H1 (cell line): ENCODE data around the gene PTPRH. TPM values are rescaled to one million over a fixed set of nuclear protein-coding genes. Genes with fewer than 3 reads are reported as not detected.

ENCODE experiments used
- CTCF ChIA-PET: fragments of 300-600 bp; sonication (Branson Sonifier 250); formaldehyde crosslinking; loops from one replicate; lab custom pipeline; 2021; ENCODE audit not compliant: partially characterized antibody; lab: Charles Lee
- POLR2A ChIA-PET: fragments of 300-600 bp; sonication (Branson Sonifier 250); formaldehyde crosslinking; loops from one replicate; lab custom pipeline; 2021; ENCODE audit warnings: inconsistent platforms; ENCODE audit not compliant: partially characterized antibody; lab: Charles Lee
- DNase-seq, 2 experiments: peaks; one replicate each; pipeline versions ENCODE4 v3.0.0 to v3.0.0-alpha.2; 2010 to 2022; ENCODE audit warnings: low spot score in 2 of 2, low read depth in 1 of 2, mixed read lengths in 1 of 2
- FAIRE-seq: peaks from 2 replicates; lab custom pipeline; 2011; peaks lifted over from hg19 to GRCh38; lab: Jason Lieb, UNC
- H2AFZ ChIP-seq: 2 replicates; pipeline ENCODE4 v1.8.1; 2012; ENCODE audit warnings: low read length, inconsistent platforms
- H2AK5ac ChIP-seq: 2 replicates; pipeline ENCODE4 v1.6.1; 2013; ENCODE audit warnings: low read depth, low read length
- H2BK120ac ChIP-seq: replicated peaks from 2 replicates; pipeline ENCODE3; 2013; ENCODE audit warnings: low read depth, low read length, inconsistent platforms
- H2BK12ac ChIP-seq: 2 replicates; pipeline ENCODE4 v1.6.1; 2013; ENCODE audit warnings: low read depth, low read length
- H2BK15ac ChIP-seq: 2 replicates; pipeline ENCODE4 v1.6.1; 2013; ENCODE audit warnings: low read length
- H2BK20ac ChIP-seq: 2 replicates; pipeline ENCODE4 v1.6.1; 2013; ENCODE audit warnings: low read length
- H2BK5ac ChIP-seq: 2 replicates; pipeline ENCODE4 v1.6.1; 2013; ENCODE audit warnings: low read depth, low read length
- H3K14ac ChIP-seq: 2 replicates; pipeline ENCODE4 v1.6.1; 2013; ENCODE audit warnings: inconsistent platforms; ENCODE audit not compliant: insufficient read length
- H3K18ac ChIP-seq: 2 replicates; pipeline ENCODE4 v1.6.1; 2013; ENCODE audit warnings: low read length; ENCODE audit errors: extremely low read depth
- H3K23ac ChIP-seq: 2 replicates; pipeline ENCODE4 v1.6.1; 2013; ENCODE audit warnings: inconsistent platforms; ENCODE audit not compliant: insufficient read length
- H3K23me2 ChIP-seq: 2 replicates; pipeline ENCODE4 v1.6.1; 2013; ENCODE audit warnings: low read depth, low read length
- H3K27ac ChIP-seq: 2 replicates; pipeline ENCODE4 v1.6.1; 2011; ENCODE audit warnings: low read depth, low read length, inconsistent platforms
- H3K27me3 ChIP-seq, 4 experiments: replicated peaks in 1 of 4; 1 replicate in 1 of 4; 2 replicates in 3 of 4; pipeline versions ENCODE4 v1.6.1 to v1.8.1; 2011 to 2013; ENCODE audit warnings: low read length in 3 of 4, mild to moderate bottlenecking in 3 of 4, inconsistent platforms in 2 of 4, mixed read lengths in 2 of 4, moderate library complexity in 1 of 4; ENCODE audit not compliant: control insufficient read depth in 3 of 4, insufficient read depth in 3 of 4; ENCODE audit errors: extremely low read depth in 1 of 4
- H3K36me3 ChIP-seq, 4 experiments: 2 replicates each; pipeline versions ENCODE4 v1.6.1 to v1.8.1; 2011 to 2013; ENCODE audit warnings: mild to moderate bottlenecking in 4 of 4, low read length in 3 of 4, moderate library complexity in 2 of 4, control low read depth in 1 of 4, inconsistent platforms in 1 of 4; ENCODE audit not compliant: insufficient read depth in 4 of 4, control insufficient read depth in 2 of 4
- H3K4ac ChIP-seq: replicated peaks from 2 replicates; pipeline ENCODE3; 2013; ENCODE audit warnings: low read length, low read depth, mixed read lengths, inconsistent platforms; ENCODE audit not compliant: insufficient read length
- H3K4me1 ChIP-seq, 4 experiments: replicated peaks in 1 of 4; 1 replicate in 1 of 4; 2 replicates in 3 of 4; pipeline versions ENCODE4 v1.6.1 to v1.8.1; 2011 to 2013; ENCODE audit warnings: low read length in 3 of 4, inconsistent platforms in 2 of 4, mixed read lengths in 1 of 4; ENCODE audit not compliant: insufficient read depth in 4 of 4, control insufficient read depth in 3 of 4
- H3K4me2 ChIP-seq, 2 experiments: 2 replicates each; pipeline versions ENCODE4 v1.6.1 to v1.8.1; 2011 to 2013; ENCODE audit warnings: low read depth in 2 of 2, low read length in 2 of 2, control low read depth in 1 of 2, inconsistent platforms in 1 of 2, mild to moderate bottlenecking in 1 of 2; ENCODE audit not compliant: insufficient read depth in 1 of 2
- H3K4me3 ChIP-seq, 4 experiments: fragments of 200-600, 300-600 bp in 1 of 4; sonication (generic), shearing (Covaris generic), sonication (Bioruptor Twin) in 1 of 4; 2 replicates each; pipeline versions ENCODE4 v1.5.1 to v1.8.1; 2011 to 2016; ENCODE audit warnings: low read length in 4 of 4, low read depth in 3 of 4, control low read depth in 2 of 4, inconsistent platforms in 2 of 4, mild to moderate bottlenecking in 2 of 4, mixed read lengths in 1 of 4, moderate library complexity in 1 of 4; ENCODE audit not compliant: insufficient read depth in 2 of 4; ENCODE audit errors: extremely low read depth in 1 of 4
- H3K56ac ChIP-seq: replicated peaks from 2 replicates; pipeline ENCODE3; 2013; ENCODE audit warnings: low read depth, mild to moderate bottlenecking, mixed read lengths, low read length, inconsistent platforms; ENCODE audit not compliant: insufficient read length
- H3K79me1 ChIP-seq: 2 replicates; pipeline ENCODE4 v1.6.1; 2013; ENCODE audit warnings: low read depth, low read length, control low read depth
- H3K79me2 ChIP-seq, 2 experiments: 2 replicates each; pipeline versions ENCODE4 v1.6.1 to v1.8.1; 2012 to 2013; ENCODE audit warnings: low read length in 2 of 2, mild to moderate bottlenecking in 2 of 2, inconsistent platforms in 1 of 2; ENCODE audit not compliant: insufficient read depth in 2 of 2, control insufficient read depth in 1 of 2
- H3K9ac ChIP-seq, 4 experiments: replicated peaks in 1 of 4; 1 replicate in 1 of 4; 2 replicates in 3 of 4; pipeline versions ENCODE4 v1.6.1 to v1.8.1; 2011 to 2013; ENCODE audit warnings: low read depth in 3 of 4, low read length in 3 of 4, control low read depth in 2 of 4, mild to moderate bottlenecking in 2 of 4, moderate library complexity in 2 of 4, inconsistent platforms in 1 of 4; ENCODE audit errors: extremely low read depth in 1 of 4
- H3K9me3 ChIP-seq, 2 experiments: 2 replicates each; pipeline versions ENCODE4 v1.6.1 to v1.8.1; 2012 to 2013; ENCODE audit warnings: mild to moderate bottlenecking in 2 of 2, moderate library complexity in 2 of 2, control low read depth in 1 of 2, inconsistent platforms in 1 of 2, low read depth in 1 of 2, low read length in 1 of 2, mixed read lengths in 1 of 2; ENCODE audit not compliant: insufficient read depth in 2 of 2
- H4K20me1 ChIP-seq, 2 experiments: replicated peaks in 1 of 2; 2 replicates each; pipeline versions ENCODE3 to v1.8.1; 2011 to 2013; ENCODE audit warnings: inconsistent platforms in 2 of 2, low read length in 2 of 2, mild to moderate bottlenecking in 1 of 2; ENCODE audit not compliant: insufficient read depth in 2 of 2, control insufficient read depth in 1 of 2
- H4K5ac ChIP-seq: 2 replicates; pipeline ENCODE4 v1.6.1; 2013; ENCODE audit warnings: low read length, low read depth, mixed read lengths, inconsistent platforms; ENCODE audit not compliant: insufficient read length
- H4K8ac ChIP-seq: 2 replicates; pipeline ENCODE4 v1.8.0; 2013; ENCODE audit warnings: mild to moderate bottlenecking, moderate library complexity, low read length, inconsistent platforms; ENCODE audit not compliant: insufficient read depth; ENCODE audit errors: extremely low read depth
- H4K91ac ChIP-seq: replicated peaks from 2 replicates; pipeline ENCODE3; 2013; ENCODE audit warnings: low read length, mixed read lengths, inconsistent platforms; ENCODE audit not compliant: insufficient read length
- CTCF ChIP-seq, 3 experiments: IDR thresholded peaks; 1 replicate in 2 of 3; 2 replicates in 1 of 3; pipeline versions ENCODE4 v1.5.1 to v1.6.1; 2011; ENCODE audit warnings: low read length in 3 of 3, mild to moderate bottlenecking in 3 of 3, inconsistent platforms in 2 of 3, low read depth in 1 of 3, moderate library complexity in 1 of 3; ENCODE audit not compliant: insufficient read depth in 1 of 3; ENCODE audit errors: control extremely low read depth in 1 of 3
- RAD21 ChIP-seq, 2 experiments: IDR thresholded peaks in 1 of 2; conservative IDR thresholded peaks in 1 of 2; 2 replicates each; pipeline ENCODE4 v1.6.1; 2011; ENCODE audit warnings: low read depth in 2 of 2, low read length in 2 of 2, improper control_type of control experiment in 1 of 2, inconsistent platforms in 1 of 2, mild to moderate bottlenecking in 1 of 2, moderate library complexity in 1 of 2
- SP2 ChIP-seq: IDR thresholded peaks from 2 replicates; pipeline ENCODE4 v1.6.1; 2012; ENCODE audit warnings: mild to moderate bottlenecking, low read length, inconsistent platforms
- TCF12 ChIP-seq: IDR thresholded peaks from 2 replicates; pipeline ENCODE4 v1.6.1; 2011; ENCODE audit warnings: low read depth, mild to moderate bottlenecking, low read length
- WGBS, 2 experiments: shearing (Covaris generic) in 1 of 2; methylation state at CpG; one replicate each; pipeline versions ENCODE4 v1.1.6 to v1.1.7; 2013 to 2015; ENCODE audit warnings: low lambda C conversion rate in 2 of 2, mixed read lengths in 2 of 2, inconsistent platforms in 1 of 2, low coverage in 1 of 2, missing lambda C conversion rate in 1 of 2; ENCODE audit not compliant: insufficient replicate concordance in 2 of 2, insufficient coverage in 1 of 2, insufficient read length in 1 of 2; ENCODE audit errors: extremely low coverage in 1 of 2, missing lambda C conversion rate in 1 of 2; 5-methylcytosine and 5-hydroxymethylcytosine counted together
- polyA plus RNA-seq, 7 experiments: library from polyadenylated mRNA; depleted of rRNA in 3 of 7; stranded (reverse) in 5 of 7; unstranded in 2 of 7; fragments of >200 nt in 5 of 7; fragments of 200-250 nt in 2 of 7; gene quantifications; 1 replicate in 5 of 7; 2 replicates in 1 of 7; 4 replicates in 1 of 7; pipeline versions ENCODE4 v1.2.1 to v1.2.3, GENCODE V29; 2011 to 2013; ENCODE audit warnings: missing spikeins in 2 of 7, mixed read lengths in 2 of 7
- total RNA-seq: library from RNA; stranded (reverse); fragmentation: NEBNext Ultra II Directional; extraction: Animal tissue kit (Norgen Biotek cat#: 25700); gene quantifications from 2 replicates; pipeline ENCODE4 v1.2.1, GENCODE V29; 2021

PTPRH gene
- total and polyA plus RNA-seq, 2 of the 8 experiments (the other 6 are each of a cell fraction or from before 2014, with no cell fraction given): 0.30 to 0.39 TPM

- WGBS, 2 experiments: 92% methylated on average over 14 of the region's 14 CpGs; no CpG with 5 or more reads in 1 of the 2 experiments
- no peak overlapping the region for H3K56ac ChIP-seq
- H3K79me1 ChIP-seq: no peaks in the 10 kb centered on the region
- no peak overlapping the region for H2BK20ac ChIP-seq
- H3K27me3 ChIP-seq: no peaks in the 10 kb centered on the region
- H3K18ac ChIP-seq: no peak overlapping the region
- DNase-seq (no peak), FAIRE-seq (no peak)
- no peaks in the 10 kb centered on the region; the same call in 1 of the 2 replicates for H3K23me2 ChIP-seq
- no peak overlapping the region for H2BK120ac ChIP-seq
- no peak overlapping the region for H3K4ac ChIP-seq
- no peak overlapping the region for H4K8ac ChIP-seq
- H3K79me2 ChIP-seq: no peaks in the 10 kb centered on the region
- peaks cover 0 to 19% (median 4%) of the 10 kb centered on the region in 4 experiments; a peak in 4 of 8 replicates for H3K36me3 ChIP-seq
- H3K23ac ChIP-seq: no peak overlapping the region
- POLR2A ChIA-PET: interaction anchor here (0.7 to 2.7 kb wide), 8 partner anchors 8 to 46 kb away, joined by 3 to 14 read pairs (median 4); no protein-coding TSS in a partner anchor
- H2BK12ac ChIP-seq: no peak overlapping the region
- H4K5ac ChIP-seq: no peak overlapping the region
- no peak overlapping the region for H3K14ac ChIP-seq
- no peaks in the 10 kb centered on the region for H3K9me3 ChIP-seq
- H4K20me1 ChIP-seq: no peaks in the 10 kb centered on the region
- no peak overlapping the region for H4K91ac ChIP-seq
- no peak overlapping the region for H2BK15ac ChIP-seq
- H3K27ac ChIP-seq: no peak overlapping the region
- H2AFZ ChIP-seq: no peak overlapping the region
- H3K4me1 ChIP-seq: peaks cover 0 to 2% (median 0%) of the 10 kb centered on the region in 4 experiments; a peak in 1 of 7 replicates
- H2BK5ac ChIP-seq: no peak overlapping the region
- CTCF ChIA-PET: interaction anchor here (0.6 to 3.3 kb wide), 11 partner anchors 9 to 286 kb away, joined by 3 to 17 read pairs (median 5); partner anchors contain the start of gene PPP1R12C
- no peak overlapping the region for H3K9ac ChIP-seq
- TF ChIP-seq CTCF (IDR thresholded peaks at IDR 0.05; ENCODE audit: control extremely low read depth in 1 of 3, insufficient read depth in 1 of 3, low read depth in 1 of 3, low read length in 3 of 3) (0 out of 4 replicates have a peak, but pooled peaks of 1 of the 3 experiments have one; percentile 5), RAD21 (IDR thresholded peaks at IDR 0.05 in 1 of 2, conservative IDR thresholded peaks at IDR 0.05 in 1 of 2; ENCODE audit: low read depth in 2 of 2, low read length in 2 of 2) (peak in 1 of 2 experiments; percentile 39; a peak in 2 of 4 replicates), SP2 (no peak), TCF12 (no peak)
- no peak overlapping the region for H3K4me2 ChIP-seq
- no peak overlapping the region for H3K4me3 ChIP-seq
- no peak overlapping the region for H2AK5ac ChIP-seq
These were observed 76.7 kb downstream of the PTPRH start for GRCh38 chr19:55132453-55133129.
